ENCODE data around the gene EIF2B1.
A peak's percentile ranks its signal among the peaks of the same experiment; 100 is the strongest.

Gene EIF2B1

GRCh38 chr12:123602651-123603195 lies 30.8 kb downstream of the EIF2B1 start:
- Histone ChIP-seq H3K36me3 (peaks cover 58% of the 10 kb centered on the region), H3K27ac (peak overlapping the region; percentile 98), H3K27me3 (ENCODE audit: insufficient read depth, low read depth, severe bottlenecking) (no peaks in the 10 kb centered on the region), H3K4me3 (ENCODE audit: low read depth, low read length) (peak overlapping the region; percentile 93), H3K9me3 (ENCODE audit: severe bottlenecking) (no peaks in the 10 kb centered on the region)
- no peak for DNase-seq
- TF ChIP-seq CTCF (IDR thresholded peaks at IDR 0.05; ENCODE audit: low read depth, low read length): no peak

GRCh38 chr12:123601602-123602489 lies 31.6 kb downstream of the EIF2B1 start, which contains the start of gene DDX55:
DDX55 (plus strand) TSS chr12:123602099; CDS start chr12:123602149, 50 bp downstream.
- DNase-seq: peak; percentile 81
- peaks cover 58% of the 10 kb centered on the region for H3K36me3 ChIP-seq
- no peaks in the 10 kb centered on the region for H3K27me3 ChIP-seq (ENCODE audit: insufficient read depth, low read depth, severe bottlenecking)

GRCh38 chr12:123599721-123600120 lies 33.8 kb downstream of the EIF2B1 start:
- Histone ChIP-seq H3K36me3 (peaks cover 56% of the 10 kb centered on the region), H3K27ac (no peak overlapping the region), H3K27me3 (ENCODE audit: insufficient read depth, low read depth, severe bottlenecking) (no peaks in the 10 kb centered on the region), H3K9me3 (ENCODE audit: severe bottlenecking) (no peaks in the 10 kb centered on the region), H3K4me3 (ENCODE audit: low read depth, low read length) (no peak overlapping the region)
- no peak for TF ChIP-seq CTCF (IDR thresholded peaks at IDR 0.05; ENCODE audit: low read depth, low read length)
- DNase-seq: no peak

More at GRCh38 chr12:123601602-123602489, 31.6 kb downstream of the EIF2B1 start, which contains the start of gene DDX55:
- H3K9me3 ChIP-seq (ENCODE audit: severe bottlenecking): no peaks in the 10 kb centered on the region
- peak within 1 kb of the TSS; percentile 93 for H3K4me3 ChIP-seq (ENCODE audit: low read depth, low read length)
- H3K27ac ChIP-seq: peak within 1 kb of the TSS; percentile 98
- TF ChIP-seq CTCF (IDR thresholded peaks at IDR 0.05; ENCODE audit: low read depth, low read length): peak; percentile 42

- H3K36me3 ChIP-seq: peaks cover 56% of the 10 kb centered on the region
- DNase-seq: no peak
- no peak overlapping the region for H3K4me3 ChIP-seq (ENCODE audit: low read depth, low read length)
- no peaks in the 10 kb centered on the region for H3K9me3 ChIP-seq (ENCODE audit: severe bottlenecking)
- no peak for TF ChIP-seq CTCF (IDR thresholded peaks at IDR 0.05; ENCODE audit: low read depth, low read length)
- H3K27me3 ChIP-seq (ENCODE audit: insufficient read depth, low read depth, severe bottlenecking): no peaks in the 10 kb centered on the region
- H3K27ac ChIP-seq: no peak overlapping the region
Measured at GRCh38 chr12:123599310-123599709, 34.2 kb downstream of the EIF2B1 start.

- Histone ChIP-seq H3K9me3 (ENCODE audit: severe bottlenecking) (no peaks in the 10 kb centered on the region), H3K4me3 (ENCODE audit: low read depth, low read length) (no peak overlapping the region), H3K27me3 (ENCODE audit: insufficient read depth, low read depth, severe bottlenecking) (no peaks in the 10 kb centered on the region), H3K27ac (no peak overlapping the region), H3K36me3 (peaks cover 55% of the 10 kb centered on the region)
- TF ChIP-seq CTCF (IDR thresholded peaks at IDR 0.05; ENCODE audit: low read depth, low read length): no peak
- DNase-seq: no peak
Measured at GRCh38 chr12:123598522-123598921, 35.0 kb downstream of the EIF2B1 start.
